ENCODE results near the gene ALK. TPM values are rescaled to one million over a fixed set of nuclear protein-coding genes. Genes with fewer than 3 reads are reported as not detected.
"Not testable (repeated sequence)": the region's sequence is repeated elsewhere in the genome, so short reads cannot be mapped to it uniquely, and the experiment has no call there.

Gene ALK
- total RNA-seq, 1 donor from 2014 or later: 0.08 TPM

DNA sequence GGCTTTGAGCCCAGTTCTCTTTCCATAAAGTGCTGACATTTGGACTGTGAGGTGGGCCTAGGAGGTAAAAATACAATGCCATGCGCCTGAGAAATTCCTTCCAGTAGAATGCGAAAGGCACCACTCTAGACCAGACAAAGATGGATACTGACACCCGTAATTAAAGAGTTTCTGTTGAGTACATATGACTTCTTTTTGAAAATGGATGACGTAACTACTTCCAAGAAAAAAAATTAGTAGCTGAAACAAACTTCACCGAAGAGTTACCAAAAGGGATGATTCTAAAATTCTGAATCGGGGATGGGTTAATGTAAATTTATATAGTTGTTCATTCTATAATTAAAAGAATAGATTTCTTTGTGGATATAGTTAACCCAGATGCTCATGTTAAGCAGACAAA, 146.8 kb downstream of the ALK start:
- ATAC-seq: no peak
- intact Hi-C loops (cut with DNase I): no loop called here
- DNase-seq (ENCODE audit: missing footprints): no peak

DNA sequence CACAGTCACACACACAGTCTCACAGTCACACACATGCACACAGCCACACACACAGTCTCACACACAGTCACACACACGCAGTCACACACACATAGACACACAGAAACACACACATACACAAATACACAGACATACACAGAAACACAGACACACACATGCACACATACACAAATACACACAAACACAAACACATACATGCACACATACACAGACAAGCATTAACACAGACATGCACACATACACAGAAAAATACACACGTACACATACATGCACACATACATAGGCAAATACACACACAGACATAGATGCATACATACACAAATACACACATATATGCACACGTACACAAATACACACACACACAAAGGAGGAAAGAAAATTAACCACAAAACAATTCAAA, 150.5 kb downstream of the ALK start:
- no peak for ATAC-seq
- no peak for DNase-seq (ENCODE audit: missing footprints)
- intact Hi-C loops (cut with DNase I): no loop called here

DNA sequence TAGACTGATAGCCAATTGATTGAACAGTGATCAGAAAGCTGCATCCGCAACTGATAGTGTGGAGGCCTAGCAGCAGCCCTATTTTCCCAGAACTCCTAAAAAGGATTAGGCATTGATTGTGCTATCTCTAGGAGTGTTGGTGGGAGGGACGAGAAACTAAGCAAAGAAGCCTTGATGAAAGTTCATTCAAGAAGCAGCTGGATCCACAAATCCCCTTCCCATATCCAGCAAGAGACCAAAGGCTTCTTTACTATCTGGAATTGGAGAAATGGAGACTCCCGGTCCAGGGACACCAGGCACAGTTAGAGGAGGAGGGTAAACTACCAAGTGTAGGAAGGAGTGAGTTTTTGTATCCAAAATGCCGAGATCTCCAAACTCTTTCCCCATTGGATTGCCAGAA, 151.5 kb downstream of the ALK start:
- intact Hi-C loops (cut with DNase I): no loop called here
- DNase-seq (ENCODE audit: missing footprints) (no peak), ATAC-seq (no peak)

DNA sequence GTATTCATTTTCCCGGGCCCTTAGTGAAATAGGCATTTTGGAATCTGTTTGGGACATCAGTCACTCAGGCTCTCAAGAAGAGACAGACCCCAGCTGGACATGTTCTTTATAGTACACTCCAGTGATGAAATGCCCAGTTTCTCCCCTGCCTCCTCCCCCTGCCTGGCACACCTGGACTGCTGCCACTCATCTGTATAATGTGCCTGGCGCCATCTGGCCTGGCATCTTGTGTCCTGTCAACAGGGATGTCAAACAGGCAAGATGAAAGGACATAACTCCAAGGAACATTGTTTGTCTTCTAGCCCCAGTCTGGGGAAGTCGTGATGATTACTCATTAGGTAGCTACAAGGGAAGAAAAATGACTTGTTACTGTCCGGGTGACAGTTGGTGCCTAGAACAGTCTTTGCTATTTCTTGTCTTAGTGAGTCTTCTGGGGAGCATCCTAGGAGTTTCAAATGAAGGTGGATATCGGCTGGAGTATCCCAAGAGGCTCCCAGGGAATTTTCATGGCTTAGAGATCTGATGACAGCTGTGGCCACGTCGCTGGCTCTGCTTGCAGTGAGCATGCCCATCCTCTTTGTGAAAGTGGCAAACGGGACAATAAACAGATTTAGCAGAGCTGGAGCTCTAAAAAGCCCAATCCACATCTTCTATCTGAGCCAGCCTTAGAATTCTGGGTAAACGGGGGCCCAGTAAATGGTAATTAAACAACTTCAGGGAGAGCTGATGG, 153.6 kb downstream of the ALK start:
- peak; percentile 61 for DNase-seq (ENCODE audit: missing footprints)
- ATAC-seq: no peak
- intact Hi-C loops (cut with DNase I): no loop called here

DNA sequence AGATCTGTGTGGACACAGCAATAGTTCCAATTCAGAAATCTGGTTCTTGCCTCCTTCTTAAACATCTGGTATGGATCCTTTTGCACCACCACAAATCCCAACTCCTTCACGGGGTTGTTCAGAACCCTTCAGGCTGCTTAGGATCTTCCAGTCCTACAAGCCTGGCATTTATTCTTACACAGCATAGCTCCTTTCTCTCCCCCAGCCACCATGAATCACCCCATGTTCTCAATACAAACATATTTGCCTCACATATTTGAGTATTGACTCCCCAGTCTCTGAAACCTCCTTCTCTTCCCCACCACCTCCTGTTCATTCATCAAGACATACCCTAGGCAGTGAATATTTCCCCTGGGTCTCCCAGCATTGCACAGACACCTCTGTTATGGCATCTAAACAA, 155.2 kb downstream of the ALK start:
- ATAC-seq (no peak), DNase-seq (ENCODE audit: missing footprints) (no peak)
- intact Hi-C loops (cut with DNase I): no loop called here

DNA sequence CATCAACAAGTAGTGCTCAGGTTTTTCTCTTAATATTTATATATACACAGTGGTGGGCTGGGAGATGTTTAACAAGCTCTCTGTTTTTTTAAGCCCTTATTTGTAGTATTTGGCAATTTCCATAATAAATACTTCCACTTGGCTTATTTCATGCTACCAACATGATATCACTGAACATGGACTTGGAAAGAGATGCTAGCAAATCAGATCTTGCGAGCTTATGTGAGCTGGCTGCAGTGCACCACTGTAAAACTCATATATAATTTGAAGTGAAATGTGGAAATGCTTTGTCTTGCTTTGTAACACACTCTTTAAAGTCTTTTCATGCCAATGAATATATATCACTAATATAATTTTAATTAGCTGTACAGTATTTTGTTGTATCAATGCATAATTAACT, 155.7 kb downstream of the ALK start:
- ATAC-seq (no peak), DNase-seq (ENCODE audit: missing footprints) (no peak)
- intact Hi-C loops (cut with DNase I): no loop called here

DNA sequence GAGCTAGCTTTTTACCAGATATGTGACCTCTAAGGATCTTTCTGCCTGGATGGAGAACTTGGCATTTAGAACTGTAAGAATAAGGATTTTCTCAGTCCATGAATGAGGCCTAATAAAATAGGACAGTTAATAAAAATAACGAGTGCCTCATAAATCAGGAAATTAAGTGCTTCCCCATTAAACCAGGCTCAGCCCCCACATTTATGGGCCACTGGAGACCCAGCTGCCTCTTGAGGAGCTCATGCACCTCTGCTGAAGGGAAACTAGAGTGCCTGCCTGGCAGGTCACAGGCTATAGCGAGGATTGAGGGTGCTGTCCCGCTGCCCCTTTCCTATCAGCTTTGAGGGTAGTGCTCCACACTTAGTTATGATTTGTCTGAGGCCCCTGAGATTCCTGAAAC, 158.0 kb downstream of the ALK start:
- intact Hi-C loops (cut with DNase I): no loop called here
- no peak for ATAC-seq
- DNase-seq (ENCODE audit: missing footprints): no peak

DNA sequence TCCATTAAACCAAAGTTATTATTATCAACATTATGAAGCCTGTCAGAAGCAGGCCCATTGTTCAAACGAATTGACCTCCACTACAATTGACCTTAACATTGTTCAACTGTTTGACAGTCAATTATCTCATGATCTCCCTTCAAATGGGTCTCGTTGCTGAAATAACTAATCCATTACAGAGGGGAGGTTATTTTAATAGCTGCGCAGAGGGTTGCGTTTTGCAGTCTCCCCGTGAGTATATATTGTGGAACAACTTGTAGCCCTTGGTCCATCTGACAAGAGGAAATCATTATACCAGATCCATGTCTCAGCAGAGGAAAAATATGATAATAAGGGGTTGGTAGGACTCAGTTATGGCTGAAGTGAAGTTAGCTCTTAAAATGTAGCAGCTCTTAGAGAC, 159.1 kb downstream of the ALK start:
- DNase-seq (ENCODE audit: missing footprints) (no peak), ATAC-seq (no peak)
- intact Hi-C loops (cut with DNase I): no loop called here

DNA sequence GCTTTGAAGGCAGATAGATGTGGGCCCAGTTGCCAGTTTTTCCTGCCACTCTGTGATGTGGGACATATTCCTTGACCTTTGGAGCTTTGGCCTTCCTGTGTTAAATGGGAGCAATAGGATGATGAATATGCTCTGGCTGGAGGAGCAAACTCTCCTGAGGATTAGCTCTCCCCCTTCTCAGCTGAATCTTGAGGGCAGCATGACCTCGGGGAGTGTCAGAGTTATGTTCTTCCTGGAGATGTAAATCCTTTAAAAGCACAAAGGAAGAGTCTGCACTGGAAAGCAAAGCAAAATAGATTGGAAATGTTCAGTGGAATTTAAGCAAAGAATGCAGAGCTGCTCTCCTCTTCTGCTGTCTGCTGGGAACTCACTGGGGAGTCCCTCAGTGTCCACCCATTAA, 160.1 kb downstream of the ALK start:
- DNase-seq (ENCODE audit: missing footprints) (no peak), ATAC-seq (no peak)
- intact Hi-C loops (cut with DNase I): no loop called here

DNA sequence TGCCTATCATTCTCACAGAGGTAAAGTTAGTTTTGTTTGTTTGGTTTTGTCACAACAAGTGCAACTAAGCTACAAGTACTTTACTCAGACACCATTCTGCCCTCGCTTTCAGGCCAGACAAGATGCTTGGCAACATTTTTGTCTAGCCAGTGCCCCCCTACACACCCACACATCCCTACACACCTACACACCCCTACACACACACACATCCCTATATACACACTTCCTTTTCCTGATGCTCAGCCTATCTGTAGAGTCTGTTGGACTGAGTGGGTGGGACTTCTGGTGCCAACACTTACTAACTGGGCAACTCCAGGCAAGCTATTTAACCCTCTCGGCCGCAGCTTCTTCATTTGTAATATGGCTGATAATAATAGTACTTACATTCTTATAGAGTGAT, 161.4 kb downstream of the ALK start:
- intact Hi-C loops (cut with DNase I): no loop called here
- DNase-seq (ENCODE audit: missing footprints) (no peak), ATAC-seq (no peak)

DNA sequence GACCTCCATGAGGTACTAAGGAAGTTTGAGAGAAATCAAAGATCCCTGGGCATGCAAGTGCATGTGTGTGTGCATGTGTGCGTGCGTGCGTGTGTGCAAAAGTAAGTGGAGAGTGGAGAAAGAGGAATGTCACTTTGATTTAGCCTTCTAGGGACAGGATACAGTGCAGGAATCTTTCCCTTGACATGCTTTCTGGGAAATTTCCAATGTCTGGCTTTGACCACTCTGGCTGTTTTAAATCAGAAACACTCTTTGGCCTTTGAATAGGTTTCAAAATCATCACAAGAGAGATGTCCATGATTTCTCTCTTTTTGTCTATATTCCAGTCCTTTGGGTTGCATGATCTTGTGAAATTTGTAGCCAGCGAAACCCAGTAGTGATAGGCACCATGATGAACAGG, 162.0 kb downstream of the ALK start:
- DNase-seq (ENCODE audit: missing footprints) (no peak), ATAC-seq (no peak)
- intact Hi-C loops (cut with DNase I): no loop called here

DNA sequence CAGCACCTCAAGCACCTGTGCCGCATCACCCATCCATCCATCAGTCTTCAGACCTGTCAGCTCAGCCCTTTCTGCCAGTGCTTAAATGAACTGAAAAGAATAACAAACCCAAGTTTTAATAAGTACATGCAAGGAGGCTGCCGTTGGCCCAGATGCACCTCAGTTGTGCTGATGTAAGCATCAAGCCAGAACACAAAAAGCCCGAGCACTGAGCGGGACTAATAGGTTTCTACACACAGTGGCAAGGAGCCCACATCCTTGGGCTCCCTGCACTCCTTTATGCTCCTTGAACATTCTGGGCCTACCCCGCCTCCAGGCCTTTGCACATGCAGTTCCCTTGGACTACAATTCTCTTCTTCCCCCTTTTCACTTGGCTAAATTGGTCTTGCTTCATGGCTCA, 165.6 kb downstream of the ALK start:
- ATAC-seq: no peak
- DNase-seq (ENCODE audit: missing footprints): no peak
- intact Hi-C loops (cut with DNase I): no loop called here

DNA sequence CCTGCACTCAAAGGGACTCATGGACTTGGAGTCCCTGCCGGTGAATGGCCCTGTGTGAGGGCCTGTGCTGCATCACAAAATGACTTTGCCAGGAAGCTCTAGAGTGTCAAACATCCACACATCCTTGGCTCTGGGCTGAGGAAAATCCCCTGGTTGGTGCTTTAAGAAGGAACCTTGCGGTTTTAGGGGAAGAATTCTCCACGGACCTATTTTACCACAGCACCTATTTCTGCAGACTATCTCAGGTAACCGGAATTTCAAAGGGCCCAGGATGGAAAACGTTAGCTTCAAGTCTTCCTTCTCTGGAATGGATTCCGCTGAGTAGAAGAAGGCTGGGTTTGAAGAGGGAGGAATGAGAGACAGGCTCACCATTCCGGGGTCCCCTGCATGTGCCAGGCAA, 166.2 kb downstream of the ALK start:
- intact Hi-C loops (cut with DNase I): no loop called here
- no peak for ATAC-seq
- DNase-seq (ENCODE audit: missing footprints): no peak

DNA sequence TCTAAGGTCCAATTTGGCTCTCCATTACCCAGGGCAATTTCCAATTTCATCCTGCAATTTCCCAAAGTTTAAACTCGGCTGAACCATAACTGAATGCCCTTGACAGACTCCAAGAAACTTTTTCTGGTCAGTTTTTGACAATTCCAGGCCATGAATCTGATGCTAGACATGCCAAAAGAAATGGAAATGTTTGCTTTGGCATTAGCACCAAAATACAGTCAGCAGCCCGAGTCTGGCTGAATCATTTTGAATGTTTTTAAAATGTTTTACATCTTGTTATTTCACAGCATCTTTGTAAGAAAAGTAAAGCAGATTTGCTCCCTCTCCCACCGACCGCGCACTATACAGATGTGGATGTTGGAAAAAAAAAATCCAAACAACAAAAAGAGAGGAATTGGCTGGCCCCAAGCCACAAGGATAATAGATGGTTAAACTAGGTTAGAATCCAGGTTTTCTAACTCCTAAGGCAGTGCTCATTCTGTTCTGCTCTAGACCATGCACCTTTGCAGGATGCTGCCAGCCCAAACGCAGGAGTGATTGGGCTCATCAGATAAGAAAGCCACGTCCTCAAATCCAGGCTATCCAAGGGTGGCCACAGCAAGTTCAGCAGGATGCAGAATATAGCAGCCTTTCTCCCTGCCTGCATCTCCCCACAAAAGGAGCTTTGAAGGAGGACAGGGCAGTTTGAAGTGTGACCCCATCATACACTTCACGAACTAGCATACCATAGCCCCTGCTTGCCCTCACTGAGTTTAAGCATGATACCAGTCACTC, 167.5 kb downstream of the ALK start:
- DNase-seq (ENCODE audit: missing footprints): no peak
- ATAC-seq: no peak
- intact Hi-C loops (cut with DNase I): no loop called here

DNA sequence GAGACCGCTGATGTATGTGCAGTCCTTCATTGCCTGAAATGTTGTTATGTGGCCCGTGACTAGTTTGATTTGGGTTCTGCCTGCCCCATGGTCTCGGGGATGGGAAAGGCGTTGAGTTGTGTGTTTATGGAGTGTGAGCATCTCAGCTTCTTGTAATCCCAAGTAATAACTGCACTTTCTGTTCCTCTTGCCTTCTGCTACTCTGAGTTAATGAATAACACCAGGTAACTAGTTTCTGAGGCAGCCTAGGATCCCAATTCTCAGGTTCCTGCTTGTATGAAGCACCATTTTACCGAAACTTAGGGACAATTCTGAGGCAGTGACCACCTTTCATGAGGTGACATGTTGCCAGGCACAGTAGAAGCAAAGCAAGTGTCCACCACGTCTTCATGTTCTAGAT, 170.0 kb downstream of the ALK start:
- ATAC-seq (no peak), DNase-seq (ENCODE audit: missing footprints) (no peak)
- intact Hi-C loops (cut with DNase I): no loop called here

DNA sequence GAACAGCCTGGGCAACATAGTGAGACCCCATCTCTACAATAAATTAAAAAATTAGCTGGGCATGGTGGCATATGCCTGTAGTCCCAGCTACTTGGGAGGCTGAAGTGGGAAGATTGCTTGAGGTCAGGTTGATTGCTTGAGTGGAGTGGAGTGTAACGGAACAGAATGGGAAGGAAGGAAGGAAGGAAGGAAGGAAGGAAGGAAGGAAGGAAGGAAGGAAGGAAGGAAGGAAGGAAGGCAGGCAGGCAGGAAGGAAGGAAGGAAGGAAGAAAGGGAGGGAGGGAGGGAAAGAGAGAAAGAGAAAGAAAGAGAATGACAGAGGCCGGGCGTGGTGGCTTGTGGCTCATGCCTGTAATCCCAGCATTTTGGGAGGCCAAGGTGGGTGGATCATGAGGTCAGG, 170.9 kb downstream of the ALK start:
- intact Hi-C loops (cut with DNase I); DNase-seq (ENCODE audit: missing footprints); ATAC-seq: not testable (repeated sequence)

DNA sequence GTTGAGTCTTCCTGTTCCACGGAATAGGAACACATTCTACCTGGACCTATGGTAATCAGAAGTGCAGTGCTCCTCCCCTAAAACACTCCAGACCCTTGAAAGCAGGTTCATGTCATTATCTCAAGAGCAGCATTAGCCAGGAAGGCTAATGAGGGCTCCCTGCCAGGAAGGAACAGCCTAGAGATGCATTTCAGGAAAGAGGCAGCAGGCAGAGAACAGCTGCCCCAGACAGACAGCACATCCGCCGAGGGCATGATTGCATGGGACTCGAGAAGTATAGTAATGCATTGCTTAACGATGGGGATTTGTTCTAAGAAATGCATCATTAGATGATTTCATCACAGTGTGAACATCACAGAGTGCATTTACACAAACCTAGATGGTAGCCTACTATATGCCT, 171.5 kb downstream of the ALK start:
- intact Hi-C loops (cut with DNase I): no loop called here
- no peak for ATAC-seq

DNA sequence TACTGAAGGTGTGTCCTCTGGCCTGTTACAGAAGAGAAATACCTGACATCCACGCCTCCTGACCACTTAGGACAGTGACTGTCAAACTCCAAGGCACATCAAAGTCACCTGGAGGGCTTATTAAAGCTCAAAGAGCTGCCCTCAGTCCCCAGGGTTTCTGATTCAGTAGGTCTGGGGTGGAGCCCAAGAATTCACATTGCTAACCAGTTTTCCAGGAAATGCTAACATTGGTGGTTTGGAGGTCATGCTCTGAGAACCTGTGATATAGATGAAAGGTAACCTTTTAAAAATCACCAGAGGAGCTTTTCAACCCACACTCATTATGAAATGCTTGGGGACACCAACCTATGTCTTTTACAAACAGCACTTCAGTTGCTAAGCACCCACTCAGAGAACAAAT, 172.3 kb downstream of the ALK start:
- no peak for DNase-seq (ENCODE audit: missing footprints)
- no peak for ATAC-seq
- intact Hi-C loops (cut with DNase I): no loop called here

More for the DNA sequence above, 171.5 kb downstream of the ALK start:
- no peak for DNase-seq (ENCODE audit: missing footprints)

DNA sequence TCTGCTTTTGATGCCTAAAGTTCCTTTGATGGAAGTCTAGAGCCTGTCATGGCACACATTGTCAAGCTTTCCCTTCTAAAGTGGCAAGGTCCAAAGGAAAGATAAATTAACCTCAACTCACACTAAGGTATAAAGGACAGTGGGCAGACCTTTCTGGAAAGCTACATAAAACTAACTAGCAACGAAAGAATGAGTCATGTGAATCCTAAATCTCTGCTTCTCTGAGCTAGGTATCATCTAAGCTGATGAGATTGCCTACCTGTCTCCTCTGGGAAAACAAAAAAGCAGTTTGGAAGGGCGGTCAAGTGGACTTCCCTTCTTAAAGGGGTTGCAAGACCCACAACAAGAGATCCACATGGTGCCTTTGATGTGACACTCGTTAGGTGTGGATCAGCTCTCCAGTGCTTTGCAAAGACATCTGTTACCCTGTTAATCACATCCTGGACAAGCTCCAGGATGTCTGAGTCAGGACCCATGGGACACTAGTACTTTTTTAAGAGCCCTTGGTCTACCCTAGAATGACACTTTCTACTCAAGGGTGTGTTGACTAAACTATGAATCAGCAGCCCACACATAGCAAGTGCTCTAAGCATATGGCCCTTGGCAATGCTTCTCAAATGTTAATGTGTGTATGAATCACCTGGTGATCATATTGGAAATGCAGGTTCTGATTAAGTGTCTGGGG, 173.5 kb downstream of the ALK start:
- DNase-seq (ENCODE audit: missing footprints): no peak
- intact Hi-C loops (cut with DNase I): no loop called here
- ATAC-seq: no peak

DNA sequence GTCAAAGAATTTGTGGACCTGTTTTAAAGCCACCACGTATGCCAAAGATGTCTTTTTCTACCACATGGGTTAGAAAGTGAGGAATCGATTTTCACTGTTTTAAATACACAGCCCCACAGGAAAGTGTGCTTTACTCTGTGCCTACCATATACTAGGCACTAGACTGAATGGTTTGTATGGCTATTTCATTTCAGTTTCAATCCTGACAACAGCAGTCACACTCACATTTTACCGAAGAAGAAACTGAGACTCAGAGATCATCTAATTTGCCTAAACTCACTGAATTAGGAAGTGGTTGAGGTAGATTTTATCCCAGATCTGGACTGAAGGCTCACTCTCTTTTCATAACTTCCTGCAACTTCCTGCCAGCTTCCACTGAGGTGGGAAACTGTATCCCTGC, 176.4 kb downstream of the ALK start:
- intact Hi-C loops (cut with DNase I): no loop called here
- ATAC-seq (no peak), DNase-seq (ENCODE audit: missing footprints) (no peak)

Measured in Right ventricle myocardium inferior (tissue), 1 donor.